GM18907 (cell line): ENCODE measurements around the gene ALG8.
A peak's percentile ranks its signal among the peaks of the same experiment; 100 is the strongest.

Experiments
- ATAC-seq: cut with Tn5 transposase; IDR thresholded peaks from one replicate; pipeline ENCODE4 v1.9.1; 2021; ENCODE audit warnings: mild to moderate bottlenecking, moderate library complexity; ENCODE audit not compliant: unreplicated experiment

ALG8 gene

GRCh38 chr11:78160557-78160956 lies 21.1 kb upstream of the ALG8 start:
- no peak for ATAC-seq

- no peak for ATAC-seq
These were observed 19.7 kb upstream of the ALG8 start for GRCh38 chr11:78158987-78159652.

GRCh38 chr11:78156127-78156844 lies 16.9 kb upstream of the ALG8 start:
- no peak for ATAC-seq

GRCh38 chr11:78151804-78152203 lies 12.4 kb upstream of the ALG8 start:
- no peak for ATAC-seq

- ATAC-seq = no peak
These were observed 11.3 kb upstream of the ALG8 start for GRCh38 chr11:78150754-78151153.

GRCh38 chr11:78150346-78150745 lies 10.9 kb upstream of the ALG8 start:
- no peak for ATAC-seq

- ATAC-seq = no peak
These were observed 10.2 kb upstream of the ALG8 start for GRCh38 chr11:78149646-78150045.

- no peak for ATAC-seq
These were observed 8.4 kb upstream of the ALG8 start for GRCh38 chr11:78147807-78148206.

GRCh38 chr11:78145511-78146025 lies 6.1 kb upstream of the ALG8 start:
- no peak for ATAC-seq

- ATAC-seq = no peak
These were observed 1.1 kb upstream of the ALG8 start for GRCh38 chr11:78140392-78141077.

- peak; percentile 24 for ATAC-seq
These were observed 568 bp downstream of the ALG8 start for GRCh38 chr11:78138694-78139421.

- ATAC-seq = no peak
These were observed 1.1 kb downstream of the ALG8 start for GRCh38 chr11:78138291-78138690.

- no peak for ATAC-seq
These were observed 7.0 kb downstream of the ALG8 start for GRCh38 chr11:78132475-78132874.

- ATAC-seq = no peak
These were observed 7.5 kb downstream of the ALG8 start for GRCh38 chr11:78131956-78132355.

- no peak for ATAC-seq
These were observed 12.0 kb downstream of the ALG8 start for GRCh38 chr11:78127403-78127802.

GRCh38 chr11:78112582-78113275 lies 26.7 kb downstream of the ALG8 start:
- peak; percentile 66 for ATAC-seq

- no peak for ATAC-seq
These were observed 28.1 kb downstream of the ALG8 start for GRCh38 chr11:78111298-78111697.

GRCh38 chr11:78110830-78111229 lies 28.6 kb downstream of the ALG8 start:
- no peak for ATAC-seq

- ATAC-seq = no peak
These were observed 29.1 kb downstream of the ALG8 start for GRCh38 chr11:78110351-78110750.
